22Rv1 (cell line): Measurements from ENCODE around the gene CERCAM.

ENCODE experiments used
- H3K27ac ChIP-seq: fragments of 450-650 bp; 2 replicates; pipeline ENCODE4 v1.5.1; 2017
- ZFX ChIP-seq: fragments of 450-650 bp; IDR thresholded peaks from 2 replicates; pipeline ENCODE4 v1.6.1; 2017; ENCODE audit warnings: antibody characterized with exemption, borderline replicate concordance
- TF ChIP-seq, protein P1 (sequence below): fragments of 450-650 bp; IDR thresholded peaks from 2 replicates; pipeline ENCODE4 v1.5.1; 2017; ENCODE audit warnings: mild to moderate bottlenecking

The CERCAM gene

DNA sequence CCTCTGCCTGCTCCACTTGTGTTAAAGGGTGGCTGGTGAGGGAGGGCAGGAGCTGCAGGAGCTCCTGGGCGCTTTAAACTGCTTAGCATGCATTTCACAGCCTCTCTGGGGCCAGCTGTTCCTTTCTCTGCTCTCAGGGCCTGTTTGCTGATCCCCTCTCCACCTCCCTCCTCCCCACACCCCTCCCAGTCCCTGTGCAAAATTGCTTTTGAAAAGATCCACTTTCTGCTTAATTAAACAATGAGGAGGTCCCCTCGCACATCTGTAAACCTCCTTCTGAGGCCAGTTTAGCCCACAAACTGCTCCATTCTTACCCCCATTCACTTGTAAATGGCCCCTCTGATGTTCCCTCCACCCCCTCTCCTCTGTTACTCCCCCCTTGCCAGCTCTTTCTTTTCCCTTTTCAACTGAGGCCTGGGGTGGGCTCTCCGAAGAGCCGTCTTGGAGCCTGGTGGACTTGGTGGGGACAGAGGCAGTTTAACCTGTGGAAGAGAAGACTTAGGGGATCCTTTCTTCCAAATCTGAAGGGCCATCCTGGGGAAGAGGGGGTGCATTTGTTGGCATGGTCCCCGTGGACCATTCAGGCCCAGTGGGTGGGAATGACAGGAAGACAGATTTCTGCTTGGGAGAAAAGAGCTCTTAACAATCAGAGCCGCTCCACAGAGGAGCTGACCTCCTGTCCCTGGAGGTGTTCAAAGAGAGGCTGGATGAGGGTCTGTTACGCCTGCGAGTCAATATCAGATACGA is 37.5 kb upstream of the CERCAM start:
- no peak overlapping the region for H3K27ac ChIP-seq
- TF ChIP-seq ZFX, result no peak
- TF ChIP-seq, protein P1, sequence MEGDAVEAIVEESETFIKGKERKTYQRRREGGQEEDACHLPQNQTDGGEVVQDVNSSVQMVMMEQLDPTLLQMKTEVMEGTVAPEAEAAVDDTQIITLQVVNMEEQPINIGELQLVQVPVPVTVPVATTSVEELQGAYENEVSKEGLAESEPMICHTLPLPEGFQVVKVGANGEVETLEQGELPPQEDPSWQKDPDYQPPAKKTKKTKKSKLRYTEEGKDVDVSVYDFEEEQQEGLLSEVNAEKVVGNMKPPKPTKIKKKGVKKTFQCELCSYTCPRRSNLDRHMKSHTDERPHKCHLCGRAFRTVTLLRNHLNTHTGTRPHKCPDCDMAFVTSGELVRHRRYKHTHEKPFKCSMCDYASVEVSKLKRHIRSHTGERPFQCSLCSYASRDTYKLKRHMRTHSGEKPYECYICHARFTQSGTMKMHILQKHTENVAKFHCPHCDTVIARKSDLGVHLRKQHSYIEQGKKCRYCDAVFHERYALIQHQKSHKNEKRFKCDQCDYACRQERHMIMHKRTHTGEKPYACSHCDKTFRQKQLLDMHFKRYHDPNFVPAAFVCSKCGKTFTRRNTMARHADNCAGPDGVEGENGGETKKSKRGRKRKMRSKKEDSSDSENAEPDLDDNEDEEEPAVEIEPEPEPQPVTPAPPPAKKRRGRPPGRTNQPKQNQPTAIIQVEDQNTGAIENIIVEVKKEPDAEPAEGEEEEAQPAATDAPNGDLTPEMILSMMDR, result no peak

DNA sequence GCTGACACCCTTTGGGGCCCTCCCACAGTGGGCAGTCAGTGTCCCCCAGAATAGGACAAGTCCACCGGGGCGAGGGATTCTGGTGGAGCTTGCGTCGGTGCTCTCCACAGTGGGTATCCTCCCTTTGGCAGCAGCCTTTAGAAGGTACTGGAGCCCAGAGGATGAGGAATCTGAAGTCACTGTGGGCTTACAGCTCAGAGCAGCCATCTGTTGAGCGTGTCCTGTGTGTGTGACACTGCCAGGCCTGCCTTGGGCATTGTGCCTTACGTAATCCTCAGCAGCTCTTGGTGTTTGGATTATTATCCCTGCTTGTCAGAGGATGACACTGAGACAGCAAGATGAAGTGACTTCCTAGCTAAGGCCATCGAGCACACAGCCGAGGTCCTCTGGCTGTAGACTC is 36.9 kb upstream of the CERCAM start:
- TF ChIP-seq ZFX, result no peak
- TF ChIP-seq, protein P1, result no peak

DNA sequence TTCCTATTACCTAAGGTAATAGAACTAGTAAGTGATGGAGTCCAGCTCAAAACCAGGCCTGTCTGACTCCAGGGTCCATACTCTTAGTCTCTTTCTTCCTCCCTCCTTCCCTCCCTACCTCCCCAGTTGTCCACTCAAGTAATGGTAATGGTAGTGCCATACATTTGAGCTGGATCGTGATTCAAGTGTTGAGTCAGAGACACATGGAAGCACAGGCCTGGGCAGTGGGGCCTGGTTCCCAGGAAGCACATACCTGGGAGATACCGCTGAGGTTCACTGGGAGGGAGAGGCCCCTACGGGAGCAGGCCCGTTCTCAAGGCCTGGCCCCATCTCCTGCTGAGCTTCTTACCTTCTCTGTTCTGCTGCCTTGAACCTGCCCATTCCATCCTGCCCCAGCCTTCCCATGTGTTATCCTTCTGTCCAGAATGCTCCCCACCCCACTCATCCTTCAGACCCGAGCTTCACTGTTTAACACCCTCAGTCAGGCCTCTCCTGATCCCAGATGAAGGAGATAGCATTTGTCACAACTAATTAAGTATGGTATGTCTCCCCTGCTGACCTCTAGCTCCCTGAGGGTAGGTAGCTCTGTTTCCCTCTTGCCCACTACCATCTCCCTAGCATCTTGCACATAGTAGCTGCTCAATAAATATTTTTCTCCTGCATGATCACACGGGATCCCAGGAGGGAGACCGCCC is 35.7 kb upstream of the CERCAM start:
- no peak for TF ChIP-seq ZFX
- TF ChIP-seq, protein P1, result no peak
- H3K27ac ChIP-seq, result no peak overlapping the region

More for the DNA sequence above, 36.9 kb upstream of the CERCAM start:
- no peak overlapping the region for H3K27ac ChIP-seq

DNA sequence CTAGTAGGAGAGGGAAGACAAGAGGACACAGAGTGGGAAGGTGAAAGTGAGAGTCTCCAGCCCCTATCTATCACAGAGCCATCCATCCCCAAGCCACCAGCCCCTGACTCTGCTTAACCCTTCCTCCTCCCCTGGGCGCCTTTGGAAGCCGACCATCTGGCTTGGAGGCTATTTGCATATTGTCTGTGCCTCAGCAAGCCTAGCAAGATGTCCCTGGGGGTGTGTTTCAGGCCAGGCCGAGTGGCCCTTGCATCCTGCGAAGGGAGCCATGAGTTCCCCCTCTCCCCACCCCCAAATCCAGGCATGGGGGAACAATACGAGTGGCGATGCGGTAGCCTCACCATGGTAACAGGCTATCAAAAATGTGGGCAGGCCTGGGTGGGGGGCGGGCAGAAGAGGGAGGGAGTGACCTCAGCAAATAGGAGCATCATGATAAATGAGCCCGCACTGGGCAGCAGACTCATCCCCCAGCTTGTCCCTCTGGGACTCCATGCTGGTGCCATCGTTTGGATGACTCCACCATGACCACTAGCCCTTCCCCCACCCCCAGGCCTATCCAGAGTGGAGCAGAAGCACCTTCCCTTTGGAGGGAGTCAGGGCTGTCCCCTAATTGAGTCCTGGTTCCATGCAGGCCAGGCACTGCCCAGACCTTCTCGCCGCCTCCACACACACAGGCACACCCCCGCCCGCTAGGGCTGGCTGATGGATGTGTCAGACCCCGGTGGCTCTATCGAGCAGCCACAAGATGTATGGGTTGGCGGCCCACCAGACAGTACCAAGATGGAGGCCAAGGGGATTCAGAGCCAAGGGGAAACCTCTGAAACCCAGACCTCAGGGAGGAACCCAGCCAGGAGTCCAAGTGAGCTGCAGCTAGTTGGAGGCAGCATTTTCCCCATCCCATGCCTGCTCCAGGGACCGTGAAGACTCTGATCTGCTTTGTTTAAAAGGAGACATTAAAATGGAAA is 34.9 kb upstream of the CERCAM start:
- no peak overlapping the region for H3K27ac ChIP-seq
- no peak for TF ChIP-seq ZFX

DNA sequence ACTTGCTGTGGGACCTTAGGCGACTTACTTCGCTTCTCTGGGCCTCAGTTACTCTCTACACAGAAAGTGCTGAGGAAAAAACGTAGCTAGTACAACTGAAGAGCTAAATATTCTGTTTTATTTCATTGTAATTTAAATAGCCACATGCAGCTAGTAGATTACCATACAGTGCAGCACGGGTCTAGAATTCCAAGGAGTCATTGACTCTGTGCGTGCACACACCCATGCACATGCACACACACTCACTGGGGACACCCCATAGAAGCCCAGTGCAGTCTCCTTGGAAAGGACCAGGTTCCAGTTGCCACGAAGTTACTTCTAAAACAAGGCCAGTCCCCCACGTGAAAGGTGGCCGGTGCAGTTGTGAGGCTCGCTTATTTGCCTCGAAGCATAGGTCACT is 32.5 kb upstream of the CERCAM start:
- no peak for TF ChIP-seq ZFX
- TF ChIP-seq, protein P1, result no peak
- H3K27ac ChIP-seq, result no peak overlapping the region

DNA sequence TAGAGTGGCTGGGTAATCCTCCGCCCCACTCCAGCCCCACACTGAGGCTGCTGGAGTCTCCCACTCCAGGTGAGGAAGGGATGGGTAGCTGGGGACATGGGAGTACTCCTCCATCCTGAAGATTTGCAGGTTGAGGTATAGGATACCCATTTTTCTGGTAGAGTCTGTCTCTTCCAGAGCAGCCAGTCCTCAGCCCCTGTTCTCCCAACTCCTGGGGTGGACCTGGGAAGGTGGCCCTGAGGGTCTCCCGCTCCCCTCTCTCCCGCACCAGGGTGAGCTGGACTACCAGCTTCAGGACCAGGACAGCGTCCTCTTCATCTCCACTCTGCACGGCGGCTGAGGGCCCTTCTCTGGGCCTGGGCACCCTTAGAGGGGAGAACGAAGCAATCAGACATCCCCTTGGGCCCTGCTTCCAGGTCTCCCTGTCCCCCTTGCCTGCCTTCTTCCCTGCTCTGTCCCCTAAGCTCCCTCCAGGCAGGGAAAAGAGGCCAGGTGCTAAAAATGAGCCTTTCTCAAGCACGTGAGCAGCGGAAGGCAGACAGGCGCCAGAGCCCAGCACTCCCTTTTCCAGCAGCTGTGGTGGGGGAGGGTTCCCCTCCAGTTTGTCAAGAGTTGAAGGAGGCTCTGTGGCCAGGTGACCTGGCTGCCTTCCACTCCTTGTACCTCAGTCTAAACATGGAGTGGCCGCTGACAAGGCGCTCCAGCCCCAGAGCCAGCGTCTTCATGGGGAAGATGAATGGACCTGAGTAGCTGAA is 31.1 kb upstream of the CERCAM start:
- H3K27ac ChIP-seq, result no peak overlapping the region
- TF ChIP-seq, protein P1, result no peak
- TF ChIP-seq ZFX, result no peak

DNA sequence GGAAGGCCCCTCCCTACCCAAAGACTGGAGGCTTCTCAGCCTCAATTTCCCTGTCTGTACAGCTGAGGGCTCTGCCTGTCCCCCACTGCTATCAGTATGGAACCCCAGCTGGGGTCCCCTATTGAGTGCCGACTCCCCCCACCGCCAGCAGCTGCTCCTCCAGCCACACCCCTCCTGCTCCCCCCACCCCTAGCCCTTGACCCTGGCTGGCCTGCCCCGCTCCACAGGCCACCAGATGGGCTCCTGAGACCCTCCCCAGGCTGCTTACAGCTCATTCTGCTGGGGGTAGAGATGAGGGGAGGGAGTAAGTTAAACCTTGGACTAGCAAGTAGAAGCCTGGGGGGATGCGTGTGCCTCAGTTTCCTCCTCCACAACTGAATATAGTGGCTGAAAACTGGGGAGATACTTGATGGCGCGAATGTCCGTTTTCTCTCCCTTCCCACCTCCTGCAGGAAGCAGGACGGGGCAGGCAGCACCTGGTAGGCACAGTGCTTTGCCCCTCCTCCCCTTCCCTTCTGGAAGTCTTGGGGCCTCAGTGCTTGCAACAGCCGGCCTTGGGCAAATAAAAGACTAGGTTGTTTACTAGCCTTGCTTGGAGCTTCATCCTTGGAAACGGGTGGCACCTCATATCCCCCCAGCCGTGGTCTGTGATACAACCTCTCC is 30.4 kb upstream of the CERCAM start:
- no peak for TF ChIP-seq ZFX
- TF ChIP-seq, protein P1, result no peak

More for the DNA sequence above, 30.4 kb upstream of the CERCAM start:
- no peak overlapping the region for H3K27ac ChIP-seq
